Measurements from ENCODE around the gene SPOCD1.

The SPOCD1 gene

GRCh38 chr1:31793086-31793485 lies 22.7 kb downstream of the SPOCD1 start (continued):
- no peak for TF ChIP-seq SP2 (tag by site-specific recombination; IDR thresholded peaks at IDR 0.05)
- no peak for TF ChIP-seq ZNF76 (tag by site-specific recombination; IDR thresholded peaks at IDR 0.05; ENCODE audit: borderline replicate concordance, low read depth)
- no peak for TF ChIP-seq ZNF114 (tag by site-specific recombination; IDR thresholded peaks at IDR 0.05)
- TF ChIP-seq PRDM6 (tag by site-specific recombination; IDR thresholded peaks at IDR 0.05), result no peak
- TF ChIP-seq ZNF621 (tag by site-specific recombination; IDR thresholded peaks at IDR 0.05), result no peak
- TF ChIP-seq ZNF513 (tag by site-specific recombination; IDR thresholded peaks at IDR 0.05), result no peak
- no peak for TF ChIP-seq ZBTB7A (tag by site-specific recombination; IDR thresholded peaks at IDR 0.05; ENCODE audit: low read depth)
- TF ChIP-seq SCRT1 (tag by site-specific recombination; IDR thresholded peaks at IDR 0.05; ENCODE audit: borderline replicate concordance), result no peak
- no peak for TF ChIP-seq ZNF777 (tag by site-specific recombination; IDR thresholded peaks at IDR 0.05; ENCODE audit: borderline replicate concordance)
- no peak for TF ChIP-seq ZNF311 (tag by site-specific recombination; IDR thresholded peaks at IDR 0.05; ENCODE audit: borderline replicate concordance)
- TF ChIP-seq ZNF768 (tag by site-specific recombination; IDR thresholded peaks at IDR 0.05), result no peak
- TF ChIP-seq ZNF510 (tag by site-specific recombination; IDR thresholded peaks at IDR 0.05; ENCODE audit: insufficient replicate concordance), result no peak
- TF ChIP-seq FEZF1 (tag by site-specific recombination; IDR thresholded peaks at IDR 0.05), result no peak
- no peak for TF ChIP-seq ZNF140 (tag by site-specific recombination; IDR thresholded peaks at IDR 0.05)
- TF ChIP-seq ZNF521 (tag by site-specific recombination; IDR thresholded peaks at IDR 0.05), result no peak

GRCh38 chr1:31792541-31792940 lies 23.3 kb downstream of the SPOCD1 start:
- no peaks in the 10 kb centered on the region for H3K9me3 ChIP-seq (ENCODE audit: control insufficient read depth, insufficient read depth, low read depth, low read length)
- H3K27ac ChIP-seq (ENCODE audit: extremely low read depth, low read depth, low read length), result no peak overlapping the region
- TF ChIP-seq ZBTB10 (tag by site-specific recombination; IDR thresholded peaks at IDR 0.05) (no peak), GLI4 (tag by site-specific recombination; IDR thresholded peaks at IDR 0.05) (no peak), ZNF146 (tag by site-specific recombination; IDR thresholded peaks at IDR 0.05) (no peak), GLIS2 (tag by site-specific recombination; IDR thresholded peaks at IDR 0.05) (no peak), ZNF670 (tag by site-specific recombination; IDR thresholded peaks at IDR 0.05; ENCODE audit: low read depth) (no peak), ZNF843 (tag by site-specific recombination; IDR thresholded peaks at IDR 0.05) (no peak), ELK4 (IDR thresholded peaks at IDR 0.05; ENCODE audit: borderline replicate concordance, low read depth, low read length) (no peak), ZSCAN23 (tag by site-specific recombination; IDR thresholded peaks at IDR 0.05) (no peak), GFI1B (tag by site-specific recombination; IDR thresholded peaks at IDR 0.05) (no peak), ZIC2 (tag by site-specific recombination; IDR thresholded peaks at IDR 0.05) (no peak), ZNF571 (tag by site-specific recombination; IDR thresholded peaks at IDR 0.05) (no peak), KLF8 (tag by site-specific recombination; IDR thresholded peaks at IDR 0.05) (no peak), ZBTB7A (tag by site-specific recombination; IDR thresholded peaks at IDR 0.05; ENCODE audit: low read depth) (no peak), BCL11B (tag by site-specific recombination; IDR thresholded peaks at IDR 0.05; ENCODE audit: low read depth) (no peak), ZNF426 (tag by site-specific recombination; IDR thresholded peaks at IDR 0.05) (no peak), SP2 (tag by site-specific recombination; IDR thresholded peaks at IDR 0.05) (no peak)
- ChIA-PET CTCF (interaction anchor here (5.1 to 5.4 kb wide), 2 partner anchors 128 to 171 kb away, joined by 33 to 99 read pairs; no protein-coding TSS in a partner anchor), POLR2A (no interaction called here)
- no peaks in the 10 kb centered on the region for H3K4me1 ChIP-seq (ENCODE audit: control insufficient read depth, insufficient read depth, low read length)
- no peaks in the 10 kb centered on the region for H3K36me3 ChIP-seq (ENCODE audit: control insufficient read depth in 2 of 2, insufficient read depth in 1 of 2, low read length in 2 of 2)
- H3K4me3 ChIP-seq (ENCODE audit: low read depth, low read length), result no peak overlapping the region

Measured in HEK293 (cell line).